ENCODE data around the gene PGRMC1.
"Not testable (repeated sequence)": the region's sequence is repeated elsewhere in the genome, so short reads cannot be mapped to it uniquely, and the experiment has no call there.

The PGRMC1 gene

DNA sequence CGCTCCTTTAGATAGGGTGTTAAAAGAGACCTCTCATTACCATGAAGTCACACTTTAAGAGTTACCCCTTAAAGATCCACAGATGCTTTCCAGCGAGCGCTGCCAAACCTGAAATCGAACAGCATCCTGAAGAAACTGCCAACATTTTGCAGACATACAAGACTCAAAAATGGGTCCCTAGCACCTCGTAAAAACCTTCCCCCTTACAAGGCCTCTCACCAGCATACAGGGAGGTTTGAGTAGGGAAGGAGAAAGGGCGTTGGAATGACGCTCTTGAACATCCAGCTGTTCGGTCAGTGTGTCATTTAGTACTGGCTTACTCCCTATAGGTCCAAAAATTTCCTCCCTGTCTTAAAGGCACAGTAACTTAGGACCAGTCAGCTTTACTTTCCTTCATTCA lies 45.3 kb upstream of the PGRMC1 start:
- no peak overlapping the region for H3K4me3 ChIP-seq (ENCODE audit: low read depth, low read length)
- peak; percentile 6 for DNase-seq (ENCODE audit: low read depth)
- TF ChIP-seq POLR2A (IDR thresholded peaks at IDR 0.05; ENCODE audit: extremely low read depth, insufficient read length) (no peak), MYC (IDR thresholded peaks at IDR 0.05; ENCODE audit: low read depth, low read length) (no peak), CTCF (IDR thresholded peaks at IDR 0.05; ENCODE audit: low read depth, low read length) (no peak)
- TF ChIP-seq, protein P1, sequence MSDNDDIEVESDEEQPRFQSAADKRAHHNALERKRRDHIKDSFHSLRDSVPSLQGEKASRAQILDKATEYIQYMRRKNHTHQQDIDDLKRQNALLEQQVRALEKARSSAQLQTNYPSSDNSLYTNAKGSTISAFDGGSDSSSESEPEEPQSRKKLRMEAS (IDR thresholded peaks at IDR 0.05; ENCODE audit: low read depth, low read length): no peak

GRCh38 chrX:119194621-119195020 lies 41.5 kb upstream of the PGRMC1 start:
- no peak for TF ChIP-seq MYC (IDR thresholded peaks at IDR 0.05; ENCODE audit: low read depth, low read length)
- peak; percentile 15 for TF ChIP-seq CTCF (IDR thresholded peaks at IDR 0.05; ENCODE audit: low read depth, low read length)
- no peak overlapping the region for H3K4me3 ChIP-seq (ENCODE audit: low read depth, low read length)
- peak; percentile 15 for DNase-seq (ENCODE audit: low read depth)

DNA sequence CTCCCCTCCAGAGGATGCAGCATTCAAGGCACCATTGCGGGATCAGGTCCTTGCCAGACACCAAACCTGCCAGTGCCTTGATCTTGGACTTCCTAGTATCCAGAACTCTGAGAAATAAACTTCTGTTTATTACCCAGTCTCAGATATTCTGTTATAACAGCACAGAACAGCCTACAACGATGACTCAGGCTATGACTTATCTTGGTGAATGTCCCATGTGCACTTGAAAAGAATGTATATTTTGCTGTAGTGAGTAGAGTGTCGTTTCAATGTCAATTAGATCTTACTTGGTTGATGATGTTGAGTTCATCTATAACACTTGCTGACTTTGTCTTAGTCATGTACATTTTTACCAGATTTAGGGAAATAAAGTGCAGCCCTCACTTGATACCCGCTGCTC lies 34.5 kb upstream of the PGRMC1 start:
- TF ChIP-seq, protein P1 (IDR thresholded peaks at IDR 0.05; ENCODE audit: low read depth, low read length): no peak
- TF ChIP-seq POLR2A (IDR thresholded peaks at IDR 0.05; ENCODE audit: extremely low read depth, insufficient read length) (no peak), MYC (IDR thresholded peaks at IDR 0.05; ENCODE audit: low read depth, low read length) (no peak), CTCF (IDR thresholded peaks at IDR 0.05; ENCODE audit: low read depth, low read length) (no peak)
- no peak for DNase-seq (ENCODE audit: low read depth)
- H3K4me3 ChIP-seq (ENCODE audit: low read depth, low read length): no peak overlapping the region

GRCh38 chrX:119206203-119206602 lies 29.9 kb upstream of the PGRMC1 start:
- TF ChIP-seq POLR2A (IDR thresholded peaks at IDR 0.05; ENCODE audit: extremely low read depth, insufficient read length): no peak
- TF ChIP-seq, protein P1 (IDR thresholded peaks at IDR 0.05; ENCODE audit: low read depth, low read length): no peak
- no peak for TF ChIP-seq CTCF (IDR thresholded peaks at IDR 0.05; ENCODE audit: low read depth, low read length)
- no peak for TF ChIP-seq MYC (IDR thresholded peaks at IDR 0.05; ENCODE audit: low read depth, low read length)
- no peak overlapping the region for H3K4me3 ChIP-seq (ENCODE audit: low read depth, low read length)
- DNase-seq (ENCODE audit: low read depth): peak; percentile 2

DNA sequence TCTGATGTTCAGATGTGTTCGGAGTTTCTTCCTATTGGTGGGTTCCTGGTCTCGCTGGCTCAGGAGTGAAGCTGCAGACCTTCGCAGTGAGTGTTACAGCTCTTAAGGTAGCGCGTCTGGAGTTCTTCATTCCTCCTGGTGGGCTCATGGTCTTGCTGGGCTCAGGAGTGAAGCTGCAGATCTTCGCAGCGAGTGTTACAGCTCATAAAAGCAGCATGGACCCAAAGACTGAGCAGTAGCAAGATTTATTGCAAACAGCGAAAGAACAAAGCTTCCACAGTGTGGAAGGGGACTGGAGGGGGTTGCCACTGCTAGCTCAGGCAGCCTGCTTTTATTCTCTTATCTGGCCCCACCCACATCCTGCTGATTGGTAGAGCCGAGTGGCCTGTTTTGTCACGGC lies 28.6 kb upstream of the PGRMC1 start:
- DNase-seq (ENCODE audit: low read depth); H3K4me3 ChIP-seq (ENCODE audit: low read depth, low read length): not testable (repeated sequence)

DNA sequence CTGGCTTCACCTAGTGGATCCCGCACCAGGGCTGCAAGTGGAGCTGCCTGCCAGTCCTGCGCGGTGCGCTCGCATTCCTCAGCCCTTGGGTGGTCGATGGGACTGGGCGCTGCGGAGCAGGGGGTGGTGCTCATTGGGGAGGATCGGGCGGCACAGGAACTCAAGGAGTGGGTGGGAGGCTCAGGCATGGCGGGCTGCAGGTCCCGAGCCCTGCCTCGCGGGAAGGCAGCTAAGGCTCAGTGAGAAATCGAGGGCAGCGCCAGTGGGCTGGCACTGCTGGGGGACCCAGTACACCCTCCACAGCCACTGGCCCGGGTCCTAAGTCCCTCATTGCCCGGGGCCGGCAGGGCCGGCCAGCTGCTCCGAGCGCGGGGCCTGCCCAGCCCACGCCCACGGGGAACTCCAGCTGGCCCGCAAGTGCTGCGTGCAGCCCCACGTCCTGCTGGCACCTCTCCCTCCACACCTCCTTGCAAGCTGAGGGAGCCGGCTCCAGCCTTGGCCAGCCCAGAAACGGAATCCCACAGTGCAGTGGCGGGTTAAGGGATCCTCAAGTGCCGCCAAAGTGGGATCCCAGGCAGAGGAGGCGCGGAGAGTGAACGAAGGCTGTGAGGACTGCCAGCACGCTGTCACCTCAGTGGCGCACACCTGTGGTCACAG lies 27.6 kb upstream of the PGRMC1 start:
- DNase-seq (ENCODE audit: low read depth): no peak
- no peak for TF ChIP-seq CTCF (IDR thresholded peaks at IDR 0.05; ENCODE audit: low read depth, low read length)

DNA sequence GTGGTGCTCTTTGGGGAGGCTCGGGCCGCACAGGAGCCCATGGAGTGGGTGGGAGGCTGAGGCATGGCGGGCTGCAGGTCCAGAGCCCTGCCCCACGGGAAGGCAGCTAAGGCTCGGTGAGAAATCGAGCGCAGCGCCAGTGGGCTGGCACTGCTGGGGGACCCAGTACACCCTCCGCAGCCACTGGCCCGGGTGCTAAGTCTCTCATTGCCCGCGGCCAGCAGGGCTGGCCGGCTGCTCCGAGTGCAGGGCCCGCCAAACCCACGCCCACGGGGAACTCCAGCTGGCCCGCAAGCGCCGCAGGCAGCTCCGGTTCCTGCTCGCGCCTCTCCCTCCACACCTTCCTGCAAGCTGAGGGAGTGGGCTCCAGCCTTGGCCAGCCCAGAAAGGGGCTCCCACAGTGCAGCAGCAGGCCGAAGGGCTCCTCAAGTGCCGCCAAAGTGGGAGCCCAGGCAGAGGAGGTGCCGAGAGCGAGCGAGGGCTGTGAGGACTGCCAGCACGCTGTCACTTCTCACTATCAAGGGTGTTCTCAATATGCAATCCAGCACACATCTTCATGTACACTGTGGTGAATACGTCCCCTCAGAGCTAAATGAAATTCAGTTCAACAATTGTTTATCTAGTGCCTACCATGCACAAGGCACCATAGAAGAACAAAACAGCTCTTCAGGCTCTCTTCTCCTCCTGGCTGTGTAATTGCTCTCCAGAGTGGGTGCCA lies 25.0 kb upstream of the PGRMC1 start:
- not testable (repeated sequence) for H3K4me3 ChIP-seq (ENCODE audit: low read depth, low read length); DNase-seq (ENCODE audit: low read depth)

More for the DNA sequence above, 27.6 kb upstream of the PGRMC1 start:
- no peak overlapping the region for H3K4me3 ChIP-seq (ENCODE audit: low read depth, low read length)

All from NB4 (cell line).